ENCODE data around the gene MYLIP. TPM values are rescaled to one million over a fixed set of nuclear protein-coding genes. Genes with fewer than 3 reads are reported as not detected.

The MYLIP gene
- total RNA-seq, 1 donor from 2014 or later = 48.8 TPM

- ATAC-seq (no peak), DNase-seq (no peak)
- Histone ChIP-seq H3K27ac (no peak overlapping the region), H3K36me3 (peaks cover 4% of the 10 kb centered on the region), H3K4me3 (no peak overlapping the region), H3K27me3 (ENCODE audit: low read depth) (no peaks in the 10 kb centered on the region), H3K4me1 (no peaks in the 10 kb centered on the region), H3K9me3 (no peaks in the 10 kb centered on the region)
- TF ChIP-seq CTCF (IDR thresholded peaks at IDR 0.05) = no peak
- intact Hi-C loops (cut with DNase I) = no loop called here
Measured at GRCh38 chr6:16157492-16157891, 28.6 kb downstream of the MYLIP start.

- intact Hi-C loops (cut with DNase I) = no loop called here
- Histone ChIP-seq H3K9me3 (no peaks in the 10 kb centered on the region), H3K4me1 (no peaks in the 10 kb centered on the region), H3K4me3 (no peak overlapping the region), H3K27ac (no peak overlapping the region), H3K27me3 (ENCODE audit: low read depth) (no peaks in the 10 kb centered on the region), H3K36me3 (no peaks in the 10 kb centered on the region)
- ATAC-seq = no peak
- no peak for DNase-seq
- TF ChIP-seq CTCF (IDR thresholded peaks at IDR 0.05) = no peak
Measured at GRCh38 chr6:16157909-16158308, 29.0 kb downstream of the MYLIP start.

GRCh38 chr6:16158943-16159557, 30.2 kb downstream of the MYLIP start:
- TF ChIP-seq CTCF (IDR thresholded peaks at IDR 0.05) = no peak
- no peak overlapping the region for H3K4me3 ChIP-seq
- ATAC-seq (no peak), DNase-seq (no peak)
- H3K4me1 ChIP-seq = no peaks in the 10 kb centered on the region
- H3K36me3 ChIP-seq = no peaks in the 10 kb centered on the region
- H3K9me3 ChIP-seq = no peaks in the 10 kb centered on the region
- no peaks in the 10 kb centered on the region for H3K27me3 ChIP-seq (ENCODE audit: low read depth)
- intact Hi-C loops (cut with DNase I) = no loop called here
- no peak overlapping the region for H3K27ac ChIP-seq

- DNase-seq (peak; percentile 43), ATAC-seq (no peak)
- intact Hi-C loops (cut with DNase I) = no loop called here
- Histone ChIP-seq H3K4me3 (no peak overlapping the region), H3K4me1 (no peaks in the 10 kb centered on the region), H3K27me3 (ENCODE audit: low read depth) (no peaks in the 10 kb centered on the region), H3K36me3 (no peaks in the 10 kb centered on the region), H3K9me3 (no peaks in the 10 kb centered on the region), H3K27ac (no peak overlapping the region)
- no peak for TF ChIP-seq CTCF (IDR thresholded peaks at IDR 0.05)
Measured at GRCh38 chr6:16160794-16161193, 31.9 kb downstream of the MYLIP start.

GRCh38 chr6:16162003-16162402, 33.1 kb downstream of the MYLIP start:
- no peak for ATAC-seq
- Histone ChIP-seq H3K27me3 (ENCODE audit: low read depth) (no peaks in the 10 kb centered on the region), H3K4me1 (peaks cover 7% of the 10 kb centered on the region), H3K9me3 (no peaks in the 10 kb centered on the region), H3K4me3 (no peak overlapping the region), H3K27ac (no peak overlapping the region), H3K36me3 (no peaks in the 10 kb centered on the region)
- intact Hi-C loops (cut with DNase I) = no loop called here
- DNase-seq = no peak
- TF ChIP-seq CTCF (IDR thresholded peaks at IDR 0.05) = no peak
